ENCODE data around the gene H6PD.

Gene H6PD

DNA sequence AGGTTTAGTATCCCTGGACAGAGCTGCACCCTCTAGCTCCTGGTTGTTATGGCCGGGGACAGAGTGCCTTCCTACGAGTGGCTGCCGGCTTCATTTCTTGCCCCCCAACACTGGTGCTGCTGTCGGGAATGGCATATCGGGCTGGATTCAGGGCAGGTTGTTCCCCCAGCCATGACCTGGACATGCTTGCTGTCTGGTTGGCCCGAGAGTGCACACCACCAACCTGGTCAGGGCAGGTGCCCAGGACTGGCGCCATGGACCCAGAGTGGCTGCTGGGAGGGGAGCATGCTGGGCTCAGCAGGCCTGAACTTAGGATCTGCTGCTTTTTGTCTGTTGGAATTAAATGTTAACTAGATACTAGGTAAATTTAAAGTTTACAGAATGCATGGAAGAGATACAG, 21.8 kb downstream of the H6PD start:
- no peak for DNase-seq (ENCODE audit: low read depth in 1 of 2, low spot score in 1 of 2)

DNA sequence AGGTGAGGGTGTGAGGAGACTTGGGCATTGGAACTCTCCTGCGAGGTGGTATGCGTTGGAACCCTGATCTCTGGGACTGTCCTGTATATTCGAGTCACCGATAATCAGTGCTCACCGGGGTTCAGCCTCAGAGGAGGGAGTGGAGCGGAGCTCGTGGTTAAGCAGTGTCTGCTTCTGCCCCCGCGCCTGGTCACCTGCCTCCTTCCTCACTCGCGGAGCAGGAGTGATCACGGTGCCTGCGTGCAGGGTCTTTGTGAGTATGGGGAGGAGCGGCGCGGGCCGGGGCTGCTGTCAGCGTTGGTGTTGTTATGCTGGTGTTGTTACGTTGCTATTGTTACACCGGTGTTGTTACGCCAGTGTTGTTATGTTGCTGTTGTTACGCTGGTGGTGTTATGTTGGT, 23.3 kb downstream of the H6PD start:
- no peak for DNase-seq (ENCODE audit: low read depth in 1 of 2, low spot score in 1 of 2)

DNA sequence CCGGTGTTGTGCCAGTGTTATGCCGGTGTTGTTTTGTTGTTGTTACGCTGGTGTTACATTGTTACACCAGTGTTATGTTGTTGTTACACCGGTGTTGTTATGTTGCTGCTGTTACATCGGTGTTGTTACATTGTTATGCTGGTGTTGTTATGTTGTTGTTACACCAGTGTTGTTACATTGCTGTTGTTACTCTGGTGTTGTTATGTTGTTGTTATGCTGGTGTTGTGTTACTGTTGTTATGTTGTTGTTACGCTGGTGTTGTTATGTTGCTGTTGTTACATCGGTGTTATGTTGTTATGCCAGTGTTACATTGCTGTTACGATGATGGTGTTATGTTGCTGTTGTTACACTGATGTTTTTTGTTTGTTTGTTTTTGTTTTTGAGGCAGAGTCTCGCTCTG, 24.1 kb downstream of the H6PD start:
- DNase-seq (ENCODE audit: low read depth in 1 of 2, low spot score in 1 of 2) = no peak

DNA sequence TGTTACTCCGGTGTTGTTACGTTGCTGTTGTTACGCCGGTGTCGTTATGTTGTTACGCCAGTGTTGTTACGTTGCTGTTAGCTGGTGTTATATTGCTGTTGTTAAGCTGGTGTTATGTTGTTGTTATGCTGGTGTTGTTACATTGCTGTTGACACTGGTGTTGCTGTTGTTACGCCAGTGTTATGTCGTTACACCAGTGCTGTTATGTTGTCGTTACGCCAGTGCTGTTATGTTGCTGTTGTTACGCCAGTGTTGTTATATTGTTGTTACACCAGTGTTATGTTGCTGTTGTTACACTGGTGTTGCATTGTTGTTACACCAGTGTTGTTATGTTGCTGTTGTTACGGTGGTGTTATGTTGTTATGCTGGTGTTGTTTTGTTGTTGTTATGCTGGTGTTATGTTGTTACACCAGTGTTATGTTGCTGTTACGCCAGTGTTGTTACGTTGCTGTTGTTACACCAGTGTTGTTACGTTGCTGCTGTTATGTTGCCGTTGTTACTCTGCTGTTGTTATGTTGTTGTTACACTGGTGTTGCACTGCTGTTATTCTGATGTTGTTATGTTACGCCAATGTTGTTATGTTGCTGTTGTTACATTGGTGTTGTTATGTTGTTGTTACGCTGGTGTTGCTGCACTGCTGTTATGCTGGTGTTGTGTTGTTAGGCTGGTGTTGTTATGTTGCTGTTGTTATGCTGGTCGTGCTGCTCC, 25.6 kb downstream of the H6PD start:
- DNase-seq (ENCODE audit: low read depth in 1 of 2, low spot score in 1 of 2) = no peak

GRCh38 chr1:9261496-9261895, 26.9 kb downstream of the H6PD start:
- no peak for DNase-seq (ENCODE audit: low read depth in 1 of 2, low spot score in 1 of 2)

- no peak for DNase-seq (ENCODE audit: low read depth in 1 of 2, low spot score in 1 of 2)
Measured at GRCh38 chr1:9262096-9262986, 27.8 kb downstream of the H6PD start.

DNA sequence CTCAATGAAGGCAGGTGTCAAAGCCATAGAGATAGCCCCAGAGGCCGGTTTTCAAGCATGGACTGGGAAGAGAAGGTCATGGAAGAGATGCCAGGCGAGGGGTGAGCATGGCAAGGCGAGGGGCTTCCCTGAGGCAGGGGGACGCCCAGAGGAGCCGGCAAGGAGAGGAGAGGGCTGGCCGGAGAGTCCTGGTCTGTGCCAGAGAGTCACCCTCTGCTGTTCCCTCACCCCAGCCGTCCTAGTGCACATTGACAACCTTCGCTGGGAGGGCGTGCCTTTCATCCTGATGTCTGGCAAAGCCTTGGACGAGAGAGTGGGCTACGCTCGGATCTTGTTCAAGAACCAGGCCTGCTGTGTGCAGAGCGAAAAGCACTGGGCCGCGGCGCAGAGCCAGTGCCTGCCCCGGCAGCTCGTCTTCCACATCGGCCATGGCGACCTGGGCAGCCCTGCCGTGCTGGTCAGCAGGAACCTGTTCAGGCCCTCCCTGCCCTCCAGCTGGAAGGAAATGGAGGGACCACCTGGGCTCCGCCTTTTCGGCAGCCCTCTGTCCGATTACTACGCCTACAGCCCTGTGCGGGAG, 28.8 kb downstream of the H6PD start:
- DNase-seq (ENCODE audit: low read depth in 1 of 2, low spot score in 1 of 2) = no peak

DNA sequence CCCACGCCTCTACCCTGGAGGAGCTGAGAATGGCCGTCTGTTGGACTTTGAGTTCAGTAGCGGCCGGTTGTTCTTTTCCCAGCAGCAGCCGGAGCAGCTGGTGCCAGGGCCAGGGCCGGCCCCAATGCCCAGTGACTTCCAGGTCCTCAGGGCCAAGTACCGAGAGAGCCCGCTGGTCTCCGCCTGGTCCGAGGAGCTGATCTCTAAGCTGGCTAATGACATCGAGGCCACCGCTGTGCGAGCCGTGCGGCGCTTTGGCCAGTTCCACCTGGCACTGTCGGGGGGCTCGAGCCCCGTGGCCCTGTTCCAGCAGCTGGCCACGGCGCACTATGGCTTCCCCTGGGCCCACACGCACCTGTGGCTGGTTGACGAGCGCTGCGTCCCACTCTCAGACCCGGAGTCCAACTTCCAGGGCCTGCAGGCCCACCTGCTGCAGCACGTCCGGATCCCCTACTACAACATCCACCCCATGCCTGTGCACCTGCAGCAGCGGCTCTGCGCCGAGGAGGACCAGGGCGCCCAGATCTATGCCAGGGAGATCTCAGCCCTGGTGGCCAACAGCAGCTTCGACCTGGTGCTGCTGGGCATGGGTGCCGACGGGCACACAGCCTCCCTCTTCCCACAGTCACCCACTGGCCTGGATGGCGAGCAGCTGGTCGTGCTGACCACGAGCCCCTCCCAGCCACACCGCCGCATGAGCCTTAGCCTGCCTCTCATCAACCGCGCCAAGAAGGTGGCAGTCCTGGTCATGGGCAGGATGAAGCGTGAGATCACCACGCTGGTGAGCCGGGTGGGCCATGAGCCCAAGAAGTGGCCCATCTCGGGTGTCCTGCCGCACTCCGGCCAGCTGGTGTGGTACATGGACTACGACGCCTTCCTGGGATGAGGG, 29.7 kb downstream of the H6PD start:
- no peak for DNase-seq (ENCODE audit: low read depth in 1 of 2, low spot score in 1 of 2)

- no peak for DNase-seq (ENCODE audit: low read depth in 1 of 2, low spot score in 1 of 2)
Measured at GRCh38 chr1:9265037-9265436, 30.5 kb downstream of the H6PD start.

DNA sequence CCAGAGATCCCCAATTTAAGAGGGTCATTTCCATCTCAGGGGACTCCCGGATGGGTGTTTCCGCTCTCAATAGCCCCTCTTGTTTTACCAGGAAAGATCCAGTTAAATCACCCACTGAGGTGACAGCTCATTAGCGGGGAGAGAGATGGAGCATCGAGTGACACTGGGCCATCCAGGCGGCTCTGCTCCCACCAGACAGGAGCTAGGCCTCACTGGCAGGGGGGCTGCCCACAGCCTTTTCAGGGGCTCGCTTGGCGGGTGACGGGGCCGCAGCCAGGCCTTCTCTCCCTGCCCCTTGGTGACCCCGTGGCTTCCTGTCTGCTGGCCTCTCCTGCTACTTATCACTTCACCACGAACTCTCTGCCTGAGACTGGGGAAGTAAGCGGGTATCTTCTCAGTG, 31.4 kb downstream of the H6PD start:
- no peak for DNase-seq (ENCODE audit: low read depth in 1 of 2, low spot score in 1 of 2)

DNA sequence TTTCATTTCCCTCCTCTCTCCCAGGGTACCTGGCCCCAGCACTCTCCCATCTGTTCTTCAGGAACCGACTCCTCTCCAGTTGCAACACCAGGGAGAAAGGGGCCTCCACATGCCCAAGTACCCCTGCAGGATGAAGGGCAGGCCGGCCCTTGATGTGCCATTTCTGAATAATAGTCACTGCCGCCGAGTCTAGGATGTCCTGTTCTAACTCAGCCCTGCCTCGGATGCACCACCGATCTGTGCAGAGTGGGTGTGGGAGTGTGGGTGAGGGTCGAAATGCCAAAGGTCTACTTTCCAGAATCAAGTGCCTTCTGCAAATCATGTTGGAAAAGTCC, 32.7 kb downstream of the H6PD start:
- no peak for DNase-seq (ENCODE audit: low read depth in 1 of 2, low spot score in 1 of 2)

DNA sequence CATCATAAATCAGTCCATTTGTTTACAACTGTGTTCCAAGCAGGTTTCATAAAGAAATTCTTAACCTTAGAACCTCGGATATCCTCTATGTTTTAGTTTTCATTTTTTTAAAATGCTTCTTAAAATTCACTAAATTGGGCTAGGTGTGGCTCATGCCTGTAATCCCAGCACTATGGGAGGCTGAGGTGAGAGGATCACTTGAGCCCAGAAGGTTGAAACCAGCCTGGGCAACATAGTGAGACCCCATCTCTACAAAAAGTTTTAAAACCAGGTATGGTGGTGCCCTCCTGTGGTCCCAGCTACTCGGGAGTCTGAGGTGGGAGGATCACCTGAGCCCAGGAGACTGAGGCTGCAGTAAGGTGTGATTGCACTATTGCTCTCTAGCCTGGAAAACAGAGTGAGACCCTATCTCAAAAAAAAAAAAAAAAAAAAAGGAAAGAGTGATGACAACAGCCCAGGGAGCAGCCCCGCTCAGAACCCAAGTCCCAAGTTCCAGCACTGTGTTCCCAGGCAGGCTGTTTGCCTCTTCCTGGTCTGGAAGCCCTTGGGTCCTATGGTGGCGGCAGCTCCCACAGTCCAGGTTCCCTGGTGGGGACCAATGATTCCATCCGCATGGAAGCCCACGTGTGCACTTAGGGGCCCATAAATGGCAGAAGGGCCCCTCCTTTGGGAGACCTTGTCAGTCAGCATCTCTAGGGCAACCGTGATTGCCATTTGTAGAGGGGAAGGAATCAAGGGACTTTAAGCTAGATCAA, 33.4 kb downstream of the H6PD start:
- no peak for DNase-seq (ENCODE audit: low read depth in 1 of 2, low spot score in 1 of 2)

DNA sequence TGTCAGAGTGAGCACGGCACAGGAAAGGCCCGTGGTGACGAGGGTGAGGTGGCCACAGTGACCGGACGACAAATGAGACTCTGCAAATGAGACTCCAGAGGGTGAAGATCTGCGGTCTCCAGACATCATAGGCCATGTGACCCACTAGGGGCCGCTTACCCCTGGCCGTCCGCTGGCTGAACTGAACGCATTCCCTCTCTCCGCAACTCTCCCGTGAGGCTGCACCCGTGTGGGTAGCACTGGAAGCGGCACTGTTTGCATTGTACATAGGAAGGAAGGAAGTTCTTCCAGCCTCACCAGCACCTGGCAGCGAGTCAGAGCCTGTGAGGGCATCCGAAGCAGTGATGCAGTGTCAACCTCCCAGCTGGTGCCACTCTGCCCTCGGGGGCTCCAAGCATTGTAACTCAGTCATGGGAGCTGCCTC, 34.5 kb downstream of the H6PD start:
- no peak for DNase-seq (ENCODE audit: low read depth in 1 of 2, low spot score in 1 of 2)

DNA sequence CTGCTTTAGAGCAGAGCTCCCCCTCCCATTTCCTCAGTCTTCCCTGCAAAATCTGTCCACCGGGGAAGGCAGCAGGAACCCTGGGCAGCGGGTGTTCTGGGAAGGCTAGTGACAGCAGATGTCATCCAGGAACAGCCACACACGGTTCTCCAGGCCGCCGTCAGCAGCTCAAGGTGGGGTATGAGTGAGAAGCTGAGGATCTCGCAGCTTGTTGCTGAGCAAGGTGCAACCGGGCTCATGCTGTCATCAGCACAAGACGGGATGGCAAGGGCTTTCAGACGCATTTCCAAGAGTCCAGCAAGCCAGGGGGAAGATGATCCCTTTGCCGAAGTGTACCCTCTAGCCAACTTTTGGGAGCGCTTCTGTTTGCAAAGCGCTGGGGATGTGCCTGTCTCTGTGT, 35.1 kb downstream of the H6PD start:
- DNase-seq (ENCODE audit: low read depth in 1 of 2, low spot score in 1 of 2) = no peak

- DNase-seq (ENCODE audit: low read depth in 1 of 2, low spot score in 1 of 2) = no peak
Measured at GRCh38 chr1:9270290-9270883, 35.8 kb downstream of the H6PD start.

DNA sequence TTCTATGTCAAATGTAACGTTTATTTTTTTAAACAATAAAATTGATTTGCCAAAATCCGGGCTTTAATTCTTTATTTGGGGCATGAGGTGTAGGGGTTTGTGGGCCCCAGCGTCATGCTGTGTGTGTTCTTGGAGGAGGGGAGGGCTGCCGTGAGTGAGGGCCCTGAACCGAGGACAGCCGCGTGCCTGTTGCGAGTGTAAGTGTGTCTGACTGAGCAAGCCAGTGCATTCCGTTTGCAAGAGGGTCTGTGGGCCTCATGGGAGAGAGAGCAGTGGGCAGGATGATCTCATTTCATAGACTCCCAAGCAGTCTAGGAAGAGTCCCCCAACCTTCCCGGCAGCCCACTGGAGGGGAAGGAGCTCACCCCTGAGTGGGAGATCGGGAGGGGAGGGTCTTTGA, 36.7 kb downstream of the H6PD start:
- DNase-seq (ENCODE audit: low read depth in 1 of 2, low spot score in 1 of 2) = no peak

- DNase-seq (ENCODE audit: low read depth in 1 of 2, low spot score in 1 of 2) = no peak
Measured at GRCh38 chr1:9271861-9272595, 37.5 kb downstream of the H6PD start.

- no peak for DNase-seq (ENCODE audit: low read depth in 1 of 2, low spot score in 1 of 2)
Measured at GRCh38 chr1:9273177-9273576, 38.6 kb downstream of the H6PD start.

- DNase-seq (ENCODE audit: low read depth in 1 of 2, low spot score in 1 of 2) = no peak
Measured at GRCh38 chr1:9275161-9275560, 40.6 kb downstream of the H6PD start.
